ENCODE results near the gene IGFBP7.

The IGFBP7 gene

DNA sequence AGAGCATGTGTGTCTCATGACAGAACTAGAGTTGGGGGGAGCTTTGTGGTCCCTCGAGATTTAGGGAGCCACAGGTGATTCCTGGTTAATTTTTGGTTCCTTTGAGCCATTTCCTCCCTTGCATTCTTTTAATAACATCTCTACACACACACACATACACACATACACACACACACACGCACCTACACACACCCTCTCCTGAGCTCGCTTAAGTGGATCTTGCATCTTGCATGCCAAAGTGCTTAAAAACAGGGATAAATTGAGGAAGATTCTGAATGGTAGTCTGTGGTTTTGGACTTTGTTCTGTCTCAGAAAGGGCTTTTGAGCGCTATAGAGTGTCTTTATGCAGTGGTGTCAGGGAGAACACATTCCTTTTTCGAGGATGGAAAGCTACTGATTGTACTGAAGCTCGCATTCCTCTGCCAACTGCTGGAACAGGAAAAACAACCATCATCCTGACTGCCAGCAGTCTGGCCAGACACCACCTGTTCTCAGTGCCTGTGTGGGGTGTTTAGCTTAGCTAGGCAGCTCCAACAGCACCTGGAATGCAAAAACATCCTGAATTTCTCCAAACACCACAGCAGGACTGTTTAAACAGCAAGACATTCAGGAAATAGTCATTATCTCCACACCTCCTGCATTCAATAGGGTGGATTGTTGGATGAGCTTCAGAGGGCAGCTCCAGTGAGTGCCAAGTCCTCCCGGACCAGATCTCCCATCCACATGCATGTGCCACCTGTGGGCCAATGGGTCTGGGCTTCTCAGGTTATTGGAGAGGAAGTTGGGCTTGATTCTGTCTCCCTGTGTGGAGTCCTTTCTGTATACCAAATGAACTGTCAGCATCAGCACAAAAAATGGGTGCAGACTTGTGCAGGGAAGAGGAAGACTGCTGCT, 21.9 kb upstream of the IGFBP7 start:
- DNase-seq (ENCODE audit: low read depth in 2 of 3, low spot score in 1 of 3), result no peak

GRCh38 chr4:57129477-57129876, 19.3 kb upstream of the IGFBP7 start:
- DNase-seq (ENCODE audit: low read depth in 2 of 3, low spot score in 1 of 3), result no peak

GRCh38 chr4:57127361-57127760, 17.2 kb upstream of the IGFBP7 start:
- DNase-seq (ENCODE audit: low read depth in 2 of 3, low spot score in 1 of 3), result no peak

DNA sequence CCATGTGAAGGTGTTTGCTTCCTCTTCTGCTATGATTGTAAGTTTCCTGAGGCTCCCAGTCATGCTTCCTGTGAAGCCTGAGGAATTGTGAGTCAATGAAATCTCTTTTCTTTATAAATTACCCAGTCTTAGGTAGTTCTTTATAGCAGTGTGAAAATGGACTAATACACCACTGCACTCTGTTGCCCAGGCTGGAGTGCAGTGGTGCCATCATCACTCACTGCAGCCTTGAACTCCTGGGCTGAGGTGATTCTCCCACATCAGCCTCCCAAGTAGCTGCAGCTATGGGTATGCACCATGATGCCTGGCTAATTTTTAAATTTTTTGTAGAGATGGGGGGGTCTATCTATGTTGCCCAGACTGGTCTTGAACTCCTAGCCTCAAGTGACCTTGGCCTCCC, 15.8 kb upstream of the IGFBP7 start:
- DNase-seq (ENCODE audit: low read depth in 2 of 3, low spot score in 1 of 3), result no peak

- no peak for DNase-seq (ENCODE audit: low read depth in 2 of 3, low spot score in 1 of 3)
Observed at GRCh38 chr4:57124145-57124544, 14.0 kb upstream of the IGFBP7 start.

GRCh38 chr4:57122959-57123358, 12.8 kb upstream of the IGFBP7 start:
- DNase-seq (ENCODE audit: low read depth in 2 of 3, low spot score in 1 of 3), result no peak

DNA sequence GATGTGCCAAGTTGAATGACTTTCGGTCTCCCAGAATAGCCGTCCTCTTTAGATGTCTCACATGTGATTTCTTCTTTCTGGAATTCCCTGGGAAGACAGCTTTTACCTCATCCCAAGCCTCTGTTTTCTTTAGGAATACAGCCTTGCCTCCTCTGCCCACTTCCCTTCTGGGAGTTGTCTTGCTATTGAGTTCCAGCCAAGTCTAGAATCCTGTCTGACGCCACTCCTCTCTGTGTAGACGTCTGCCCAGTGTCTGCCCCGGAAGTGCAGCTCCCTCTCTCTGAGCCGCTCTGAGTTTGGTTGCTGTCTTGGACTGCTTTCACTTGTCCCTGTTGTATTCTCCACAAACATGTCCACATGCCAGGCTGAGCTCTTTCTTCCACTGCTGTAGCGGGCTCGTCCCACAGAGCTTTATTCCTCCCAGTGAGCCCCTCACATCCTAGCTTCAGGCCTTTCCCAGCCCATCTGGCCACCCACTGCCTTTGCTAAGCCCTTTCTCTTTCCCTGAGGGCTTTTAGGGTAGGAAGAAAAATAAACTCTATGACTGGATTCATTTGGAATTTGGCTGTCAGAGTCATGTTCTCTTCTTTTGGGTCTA, 9.0 kb upstream of the IGFBP7 start:
- no peak for DNase-seq (ENCODE audit: low read depth in 2 of 3, low spot score in 1 of 3)

- no peak for DNase-seq (ENCODE audit: low read depth in 2 of 3, low spot score in 1 of 3)
Observed at GRCh38 chr4:57117491-57117890, 7.3 kb upstream of the IGFBP7 start.

DNA sequence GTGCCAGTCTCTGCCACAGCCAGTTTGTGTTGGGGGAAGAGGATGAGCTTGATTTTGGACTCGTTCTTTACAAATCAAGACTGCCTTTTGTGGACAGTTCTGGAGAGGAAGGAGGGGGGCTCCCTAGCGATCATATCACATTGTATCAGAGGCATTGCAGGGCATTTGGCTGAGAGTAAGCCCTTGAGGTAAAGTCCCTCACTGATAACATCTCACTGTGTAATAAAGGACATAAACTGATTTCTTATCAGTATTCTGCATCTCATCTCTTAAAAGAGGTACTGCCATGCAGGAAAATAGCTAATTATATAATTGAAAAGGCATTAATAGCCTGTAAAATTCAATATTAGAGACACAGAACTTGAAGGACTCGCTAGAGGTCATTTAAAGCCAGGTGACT, 6.1 kb upstream of the IGFBP7 start:
- no peak for DNase-seq (ENCODE audit: low read depth in 2 of 3, low spot score in 1 of 3)

DNA sequence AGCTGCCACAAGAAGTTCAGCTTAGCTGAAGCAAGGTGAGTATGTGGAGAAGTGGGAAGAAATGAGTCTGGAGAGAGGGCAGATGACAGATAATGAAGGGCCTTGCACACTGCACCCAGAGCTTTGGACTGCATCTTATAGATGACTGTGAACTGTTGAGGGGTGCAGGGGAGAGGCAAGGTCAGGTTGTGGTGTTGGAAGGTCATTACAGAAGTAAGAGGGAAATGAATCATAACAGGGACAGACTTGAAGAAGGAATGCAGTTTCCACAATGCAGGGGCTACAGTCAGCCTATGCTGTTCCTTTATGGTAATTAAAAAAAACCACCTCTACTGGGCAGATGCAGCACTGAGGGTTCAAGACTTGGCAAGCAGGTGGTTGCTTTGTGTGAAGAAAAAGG, 4.8 kb upstream of the IGFBP7 start:
- DNase-seq (ENCODE audit: low read depth in 2 of 3, low spot score in 1 of 3), result no peak

GRCh38 chr4:57113870-57114269, 3.7 kb upstream of the IGFBP7 start:
- DNase-seq (ENCODE audit: low read depth in 2 of 3, low spot score in 1 of 3), result no peak

GRCh38 chr4:57110640-57111511, 691 bp upstream of the IGFBP7 start:
- DNase-seq (ENCODE audit: low read depth in 2 of 3, low spot score in 1 of 3), result no peak

DNA sequence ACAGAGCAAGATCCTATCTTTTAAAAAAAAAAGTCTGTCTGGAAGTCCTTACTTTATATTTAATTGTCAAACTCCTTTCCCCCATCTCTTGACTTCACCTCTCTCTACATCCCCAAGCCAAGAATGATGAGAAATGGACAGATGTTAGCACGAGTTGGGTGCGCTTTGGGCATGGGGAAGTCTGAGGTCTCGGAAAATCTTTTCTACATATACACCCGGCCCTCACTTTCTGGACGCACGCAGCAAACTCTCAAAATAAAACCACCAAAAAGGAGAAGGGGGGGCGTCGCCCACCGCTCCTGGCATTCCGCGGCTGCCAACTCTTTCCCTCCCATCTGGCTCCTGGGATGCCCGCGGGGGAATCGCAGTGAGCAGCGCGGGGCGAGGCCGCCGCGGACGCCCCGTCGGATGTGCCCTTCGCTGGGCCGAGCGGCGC, 756 bp downstream of the IGFBP7 start:
- DNase-seq (ENCODE audit: low read depth in 2 of 3, low spot score in 1 of 3), result no peak

GRCh38 chr4:57106181-57106580, 4.0 kb downstream of the IGFBP7 start:
- DNase-seq (ENCODE audit: low read depth in 2 of 3, low spot score in 1 of 3), result no peak

GRCh38 chr4:57104706-57105560, 5.3 kb downstream of the IGFBP7 start:
- DNase-seq (ENCODE audit: low read depth in 2 of 3, low spot score in 1 of 3), result no peak

DNA sequence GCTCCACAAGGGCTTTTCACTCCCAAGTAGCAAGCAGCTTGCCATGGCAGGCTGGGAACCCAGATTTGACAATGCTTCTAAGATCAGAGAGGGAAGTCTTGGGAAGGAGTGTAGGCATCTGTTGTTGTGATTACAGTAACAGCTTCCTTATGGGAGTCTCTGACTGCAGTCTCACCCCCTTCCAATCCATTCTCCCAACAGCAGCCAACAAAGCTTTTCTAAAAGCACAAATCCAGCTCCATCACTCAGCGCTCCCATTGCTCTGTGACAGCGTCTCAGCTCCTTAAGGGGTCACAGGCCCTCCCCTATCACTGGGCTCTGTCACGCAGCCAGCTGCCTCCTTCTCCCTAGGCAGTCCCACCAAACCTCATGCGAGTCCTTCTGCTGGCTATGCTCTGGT, 7.1 kb downstream of the IGFBP7 start:
- no peak for DNase-seq (ENCODE audit: low read depth in 2 of 3, low spot score in 1 of 3)

DNA sequence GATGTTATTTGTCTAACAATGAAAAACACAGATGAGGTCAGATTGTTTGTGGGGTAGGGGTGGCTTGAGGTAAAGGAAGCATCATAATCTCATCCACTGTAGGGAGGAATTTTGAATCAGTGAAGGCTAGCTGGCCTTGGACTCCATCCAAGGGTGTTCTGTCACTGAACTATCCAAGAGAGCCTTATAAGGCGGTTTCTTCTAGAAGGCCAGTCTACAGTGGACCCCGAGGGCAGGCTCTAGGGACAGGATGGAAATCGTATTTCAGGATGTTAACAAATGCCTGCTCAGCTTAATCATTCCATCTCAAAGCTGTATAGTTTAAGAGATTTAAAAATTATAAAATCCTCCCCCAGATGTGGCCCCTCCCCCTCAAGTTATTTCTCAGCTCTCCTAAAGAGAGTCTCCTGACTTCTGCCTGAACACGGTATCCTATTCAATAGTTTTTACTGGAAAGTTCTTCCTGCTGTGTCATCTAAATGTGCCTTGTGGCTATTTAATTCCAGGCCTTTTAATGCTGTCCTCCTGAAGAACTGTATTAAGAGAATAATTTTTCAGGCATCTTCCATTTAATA, 8.0 kb downstream of the IGFBP7 start:
- no peak for DNase-seq (ENCODE audit: low read depth in 2 of 3, low spot score in 1 of 3)

DNA sequence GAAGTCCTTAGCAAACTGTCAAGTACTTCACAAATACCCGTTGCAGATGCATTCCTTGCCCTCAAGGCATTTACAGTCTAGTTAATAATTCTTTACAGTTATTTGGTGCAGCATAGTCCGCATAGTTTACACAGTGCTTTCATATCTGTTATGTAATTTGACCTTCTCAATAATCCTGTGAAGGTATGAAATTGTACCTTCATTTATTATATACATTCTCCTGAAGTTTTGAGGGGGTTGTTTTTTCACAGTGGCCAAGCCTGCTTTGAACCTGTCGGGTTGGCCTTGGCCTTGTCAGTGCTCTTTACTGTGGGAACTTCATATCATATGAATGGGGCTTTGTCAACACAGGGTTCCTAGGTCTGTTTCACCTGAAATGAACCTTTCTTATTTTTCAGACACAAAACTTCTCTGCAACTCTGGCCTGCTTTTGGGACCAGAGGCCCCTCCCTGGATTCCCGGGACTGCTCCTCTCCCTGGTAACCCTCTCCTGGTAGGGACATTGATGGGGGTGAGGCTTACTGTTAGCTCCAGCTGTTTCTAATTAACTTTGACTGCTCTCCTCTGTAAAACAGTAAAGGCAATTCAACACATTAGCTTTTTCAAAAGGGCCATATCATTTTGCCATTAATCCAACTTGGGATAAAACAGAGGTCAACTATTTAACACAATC, 9.1 kb downstream of the IGFBP7 start:
- no peak for DNase-seq (ENCODE audit: low read depth in 2 of 3, low spot score in 1 of 3)

DNA sequence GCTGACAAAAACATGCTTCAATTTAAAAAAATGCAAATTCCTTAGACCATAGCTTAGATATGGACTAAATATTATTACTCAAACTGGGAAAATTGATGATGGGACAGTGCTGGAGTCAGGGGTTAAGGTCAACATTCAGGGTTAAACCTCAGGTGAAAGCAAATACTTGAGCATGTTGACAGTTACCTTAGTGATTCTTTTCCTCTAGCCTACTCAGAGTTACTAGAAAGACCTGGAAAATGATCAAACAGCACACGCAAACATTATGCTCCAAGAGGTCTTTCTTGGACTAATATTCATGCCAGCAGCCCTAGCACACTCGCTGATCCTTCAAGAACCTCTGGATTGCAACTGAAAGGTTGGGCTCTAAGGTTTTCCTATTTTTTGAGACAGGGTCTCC, 10.8 kb downstream of the IGFBP7 start:
- DNase-seq (ENCODE audit: low read depth in 2 of 3, low spot score in 1 of 3), result no peak

GRCh38 chr4:57098941-57099340, 11.2 kb downstream of the IGFBP7 start:
- no peak for DNase-seq (ENCODE audit: low read depth in 2 of 3, low spot score in 1 of 3)
